Upper lobe of left lung (tissue), 4 donors: Measurements from ENCODE around the gene ILKAP.

Experiments used
- EP300 ChIP-seq, 4 donors: sonication (generic); formaldehyde crosslinking; IDR thresholded peaks; one replicate each; pipeline ENCODE4 v1.5.1; 2017; ENCODE audit warnings: antibody characterized with exemption in 4 of 4, control low read depth in 2 of 4
- POLR2A ChIP-seq, 4 donors: fragments of 450-650 bp; IDR thresholded peaks; one replicate each; pipeline ENCODE4 v1.5.1; 2016 to 2017; ENCODE audit warnings: antibody characterized with exemption in 4 of 4, mild to moderate bottlenecking in 2 of 4
- POLR2AphosphoS5 ChIP-seq, 2 donors: sonication (generic); formaldehyde crosslinking; IDR thresholded peaks; one replicate each; pipeline ENCODE4 v1.5.1; 2017; ENCODE audit warnings: antibody characterized with exemption in 2 of 2
- TF ChIP-seq, protein P1 (sequence below), 6 experiments: fragments of 450-650 bp in 4 of 6; fragments of 200-600 bp in 2 of 6; sonication (generic) in 2 of 6; IDR thresholded peaks; one replicate each; pipeline ENCODE4 v1.5.1; 2016 to 2019; ENCODE audit warnings: antibody characterized with exemption in 6 of 6

GRCh38 chr2:238126775-238127164 is 76.7 kb downstream of the ILKAP start:
- TF ChIP-seq POLR2A (IDR thresholded peaks at IDR 0.05): no peak
- TF ChIP-seq, protein P1, sequence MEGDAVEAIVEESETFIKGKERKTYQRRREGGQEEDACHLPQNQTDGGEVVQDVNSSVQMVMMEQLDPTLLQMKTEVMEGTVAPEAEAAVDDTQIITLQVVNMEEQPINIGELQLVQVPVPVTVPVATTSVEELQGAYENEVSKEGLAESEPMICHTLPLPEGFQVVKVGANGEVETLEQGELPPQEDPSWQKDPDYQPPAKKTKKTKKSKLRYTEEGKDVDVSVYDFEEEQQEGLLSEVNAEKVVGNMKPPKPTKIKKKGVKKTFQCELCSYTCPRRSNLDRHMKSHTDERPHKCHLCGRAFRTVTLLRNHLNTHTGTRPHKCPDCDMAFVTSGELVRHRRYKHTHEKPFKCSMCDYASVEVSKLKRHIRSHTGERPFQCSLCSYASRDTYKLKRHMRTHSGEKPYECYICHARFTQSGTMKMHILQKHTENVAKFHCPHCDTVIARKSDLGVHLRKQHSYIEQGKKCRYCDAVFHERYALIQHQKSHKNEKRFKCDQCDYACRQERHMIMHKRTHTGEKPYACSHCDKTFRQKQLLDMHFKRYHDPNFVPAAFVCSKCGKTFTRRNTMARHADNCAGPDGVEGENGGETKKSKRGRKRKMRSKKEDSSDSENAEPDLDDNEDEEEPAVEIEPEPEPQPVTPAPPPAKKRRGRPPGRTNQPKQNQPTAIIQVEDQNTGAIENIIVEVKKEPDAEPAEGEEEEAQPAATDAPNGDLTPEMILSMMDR (IDR thresholded peaks at IDR 0.05): no peak
- TF ChIP-seq POLR2AphosphoS5 (IDR thresholded peaks at IDR 0.05): no peak
- no peak for TF ChIP-seq EP300 (IDR thresholded peaks at IDR 0.05)
